ENCODE measurements around the gene DUSP16.

Gene DUSP16

DNA sequence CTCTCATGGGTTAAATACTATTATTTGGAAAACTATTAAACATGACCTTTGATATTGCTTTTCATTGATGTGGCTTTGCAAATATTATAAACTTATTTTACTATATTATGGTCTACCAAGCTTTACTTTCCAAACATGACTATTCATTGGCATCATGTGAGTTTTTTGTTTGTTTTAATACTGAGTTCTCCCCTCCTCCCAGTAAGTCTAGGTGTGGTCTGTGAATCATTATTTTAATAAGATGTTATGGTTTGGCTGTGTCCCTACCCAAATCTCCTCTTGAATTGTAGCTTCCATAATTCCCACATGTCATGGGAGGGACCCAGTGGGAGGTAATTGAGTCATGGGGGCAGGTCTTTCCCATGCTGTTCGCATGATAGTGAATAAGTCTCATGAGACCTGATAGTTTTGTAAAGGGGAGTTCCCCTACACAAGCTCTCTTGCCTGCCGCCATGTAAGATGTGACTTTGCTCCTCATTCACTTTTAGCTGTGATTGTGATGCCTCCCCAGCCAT is 125.8 kb downstream of the DUSP16 start:
- Histone ChIP-seq H3K9ac (ENCODE audit: low read depth, low read length, poor library complexity) (no peak overlapping the region), H3K14ac (ENCODE audit: low read length) (no peak overlapping the region), H3K27ac (replicated peaks; ENCODE audit: low read length) (no peak overlapping the region), H3K9me3 (replicated peaks in 1 of 2; ENCODE audit: control insufficient read depth in 2 of 2, insufficient read depth in 1 of 2, low read depth in 1 of 2, low read length in 2 of 2) (no peaks in the 10 kb centered on the region), H2AFZ (ENCODE audit: low read length) (no peak overlapping the region), H3K27me3 (ENCODE audit: control insufficient read depth in 3 of 3, insufficient read depth in 3 of 3, low read depth in 1 of 3, low read length in 3 of 3) (no peaks in the 10 kb centered on the region), H4K8ac (ENCODE audit: low read depth, low read length) (no peak overlapping the region), H2BK120ac (ENCODE audit: low read depth, low read length) (no peak overlapping the region), H2BK15ac (ENCODE audit: low read length) (no peak overlapping the region), H3K18ac (ENCODE audit: low read length) (no peak overlapping the region), H2BK12ac (ENCODE audit: low read length) (no peak overlapping the region), H2BK5ac (ENCODE audit: low read length) (no peak overlapping the region), H3K4me3 (ENCODE audit: low read length in 2 of 2) (no peak overlapping the region), H2AK5ac (ENCODE audit: low read depth, low read length) (no peak overlapping the region), H3K36me3 (replicated peaks in 1 of 2; ENCODE audit: control insufficient read depth in 2 of 2, insufficient read depth in 2 of 2, low read length in 2 of 2) (no peaks in the 10 kb centered on the region), H3K4me1 (ENCODE audit: control insufficient read depth in 2 of 2, insufficient read depth in 1 of 2, low read depth in 1 of 2, low read length in 2 of 2) (no peaks in the 10 kb centered on the region), H3K79me1 (ENCODE audit: low read depth, low read length) (no peaks in the 10 kb centered on the region), H3K4ac (ENCODE audit: low read length) (no peak overlapping the region), H3K4me2 (ENCODE audit: insufficient read depth, low read length, poor library complexity, severe bottlenecking) (no peak overlapping the region), H3K23ac (ENCODE audit: low read depth, low read length, poor library complexity) (no peak overlapping the region), H4K91ac (ENCODE audit: low read depth, low read length, poor library complexity) (no peak overlapping the region)
- DNase-seq (ENCODE audit: low spot score): no peak
- WGBS, 2 donors (ENCODE audit: extremely low coverage in 2 of 2, insufficient read length in 2 of 2, insufficient replicate concordance in 1 of 2): no CpG with 5 or more reads among the region's 2 CpGs

DNA sequence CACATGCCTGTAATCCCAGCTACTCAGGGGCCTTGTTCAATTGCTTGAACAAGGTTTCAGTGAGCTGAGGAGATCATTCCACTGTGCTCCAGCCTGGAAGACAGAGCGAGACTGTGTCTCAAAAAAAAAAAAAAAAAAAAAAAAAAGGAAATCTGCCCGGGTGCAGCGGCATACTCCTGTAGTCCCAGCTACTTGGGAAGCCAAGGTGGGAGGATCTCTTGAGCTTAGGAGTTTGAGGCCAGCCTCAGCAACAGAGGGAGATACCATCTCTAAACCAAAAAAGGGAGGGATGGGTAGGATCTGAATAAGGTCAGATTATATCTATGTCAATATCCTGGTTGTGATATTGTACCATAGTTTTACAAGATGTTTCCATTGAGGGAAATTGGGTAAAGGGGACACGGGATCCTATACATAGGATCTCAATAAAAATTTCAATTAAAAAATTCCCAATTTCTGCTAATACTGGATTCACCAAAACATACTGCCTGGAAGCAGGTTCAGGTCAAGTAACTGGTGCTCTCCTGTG is 129.4 kb downstream of the DUSP16 start:
- Histone ChIP-seq H3K4ac (ENCODE audit: low read length) (no peak overlapping the region), H3K4me3 (ENCODE audit: low read length in 2 of 2) (no peak overlapping the region), H3K79me1 (ENCODE audit: low read depth, low read length) (no peaks in the 10 kb centered on the region), H3K18ac (ENCODE audit: low read length) (no peak overlapping the region), H3K14ac (ENCODE audit: low read length) (no peak overlapping the region), H3K9ac (ENCODE audit: low read depth, low read length, poor library complexity) (no peak overlapping the region), H2BK5ac (ENCODE audit: low read length) (no peak overlapping the region), H3K4me1 (ENCODE audit: control insufficient read depth in 2 of 2, insufficient read depth in 1 of 2, low read depth in 1 of 2, low read length in 2 of 2) (no peaks in the 10 kb centered on the region), H4K8ac (ENCODE audit: low read depth, low read length) (no peak overlapping the region), H3K36me3 (replicated peaks in 1 of 2; ENCODE audit: control insufficient read depth in 2 of 2, insufficient read depth in 2 of 2, low read length in 2 of 2) (no peaks in the 10 kb centered on the region), H3K23ac (ENCODE audit: low read depth, low read length, poor library complexity) (no peak overlapping the region), H3K9me3 (replicated peaks in 1 of 2; ENCODE audit: control insufficient read depth in 2 of 2, insufficient read depth in 1 of 2, low read depth in 1 of 2, low read length in 2 of 2) (no peaks in the 10 kb centered on the region), H4K91ac (ENCODE audit: low read depth, low read length, poor library complexity) (no peak overlapping the region), H3K4me2 (ENCODE audit: insufficient read depth, low read length, poor library complexity, severe bottlenecking) (no peak overlapping the region), H3K27me3 (ENCODE audit: control insufficient read depth in 3 of 3, insufficient read depth in 3 of 3, low read depth in 1 of 3, low read length in 3 of 3) (no peaks in the 10 kb centered on the region), H3K27ac (replicated peaks; ENCODE audit: low read length) (no peak overlapping the region), H2BK120ac (ENCODE audit: low read depth, low read length) (no peak overlapping the region), H2BK12ac (ENCODE audit: low read length) (no peak overlapping the region), H2BK15ac (ENCODE audit: low read length) (no peak overlapping the region), H2AK5ac (ENCODE audit: low read depth, low read length) (no peak overlapping the region), H2AFZ (ENCODE audit: low read length) (no peak overlapping the region)
- DNase-seq (ENCODE audit: low spot score): no peak
- no CpG with 5 or more reads among the region's 4 CpGs for WGBS, 2 donors (ENCODE audit: extremely low coverage in 2 of 2, insufficient read length in 2 of 2, insufficient replicate concordance in 1 of 2)

DNA sequence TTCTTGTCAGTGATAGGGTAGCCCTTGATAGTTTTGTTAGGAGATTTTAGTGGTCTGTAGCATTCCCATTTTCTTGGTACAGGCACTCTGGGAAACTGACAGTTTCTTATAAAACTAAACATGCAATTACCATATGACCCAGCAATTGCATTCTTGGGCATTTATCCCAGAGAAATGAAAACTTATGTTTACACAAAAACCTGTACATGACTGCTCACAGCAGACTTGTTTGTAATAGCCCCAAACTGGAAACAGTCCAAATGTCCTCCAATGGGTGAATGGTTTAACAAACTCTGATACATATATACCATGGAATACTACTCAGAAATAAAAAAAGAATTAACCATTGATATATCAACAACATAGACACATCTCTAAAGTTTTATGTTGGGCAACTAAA is 130.3 kb downstream of the DUSP16 start:
- no peaks in the 10 kb centered on the region for H3K27me3 ChIP-seq (ENCODE audit: control insufficient read depth in 3 of 3, insufficient read depth in 3 of 3, low read depth in 1 of 3, low read length in 3 of 3)
- H3K18ac ChIP-seq (ENCODE audit: low read length): no peak overlapping the region
- no peak overlapping the region for H2BK5ac ChIP-seq (ENCODE audit: low read length)
- H4K8ac ChIP-seq (ENCODE audit: low read depth, low read length): no peak overlapping the region
- no peaks in the 10 kb centered on the region for H3K9me3 ChIP-seq (replicated peaks in 1 of 2; ENCODE audit: control insufficient read depth in 2 of 2, insufficient read depth in 1 of 2, low read depth in 1 of 2, low read length in 2 of 2)
- no peaks in the 10 kb centered on the region for H3K4me1 ChIP-seq (ENCODE audit: control insufficient read depth in 2 of 2, insufficient read depth in 1 of 2, low read depth in 1 of 2, low read length in 2 of 2)
- H3K4me2 ChIP-seq (ENCODE audit: insufficient read depth, low read length, poor library complexity, severe bottlenecking): no peak overlapping the region
- no peak overlapping the region for H2AFZ ChIP-seq (ENCODE audit: low read length)
- H3K4ac ChIP-seq (ENCODE audit: low read length): no peak overlapping the region
- no peak overlapping the region for H3K14ac ChIP-seq (ENCODE audit: low read length)
- DNase-seq (ENCODE audit: low spot score): no peak
- H3K9ac ChIP-seq (ENCODE audit: low read depth, low read length, poor library complexity): no peak overlapping the region
- H2BK120ac ChIP-seq (ENCODE audit: low read depth, low read length): no peak overlapping the region
- no peak overlapping the region for H2BK12ac ChIP-seq (ENCODE audit: low read length)
- no peak overlapping the region for H3K4me3 ChIP-seq (ENCODE audit: low read length in 2 of 2)
- no peak overlapping the region for H3K23ac ChIP-seq (ENCODE audit: low read depth, low read length, poor library complexity)
- H2AK5ac ChIP-seq (ENCODE audit: low read depth, low read length): no peak overlapping the region
- no peak overlapping the region for H3K27ac ChIP-seq (replicated peaks; ENCODE audit: low read length)
- H2BK15ac ChIP-seq (ENCODE audit: low read length): no peak overlapping the region
- no peaks in the 10 kb centered on the region for H3K79me1 ChIP-seq (ENCODE audit: low read depth, low read length)
- H3K36me3 ChIP-seq (replicated peaks in 1 of 2; ENCODE audit: control insufficient read depth in 2 of 2, insufficient read depth in 2 of 2, low read length in 2 of 2): no peaks in the 10 kb centered on the region
- H4K91ac ChIP-seq (ENCODE audit: low read depth, low read length, poor library complexity): no peak overlapping the region

DNA sequence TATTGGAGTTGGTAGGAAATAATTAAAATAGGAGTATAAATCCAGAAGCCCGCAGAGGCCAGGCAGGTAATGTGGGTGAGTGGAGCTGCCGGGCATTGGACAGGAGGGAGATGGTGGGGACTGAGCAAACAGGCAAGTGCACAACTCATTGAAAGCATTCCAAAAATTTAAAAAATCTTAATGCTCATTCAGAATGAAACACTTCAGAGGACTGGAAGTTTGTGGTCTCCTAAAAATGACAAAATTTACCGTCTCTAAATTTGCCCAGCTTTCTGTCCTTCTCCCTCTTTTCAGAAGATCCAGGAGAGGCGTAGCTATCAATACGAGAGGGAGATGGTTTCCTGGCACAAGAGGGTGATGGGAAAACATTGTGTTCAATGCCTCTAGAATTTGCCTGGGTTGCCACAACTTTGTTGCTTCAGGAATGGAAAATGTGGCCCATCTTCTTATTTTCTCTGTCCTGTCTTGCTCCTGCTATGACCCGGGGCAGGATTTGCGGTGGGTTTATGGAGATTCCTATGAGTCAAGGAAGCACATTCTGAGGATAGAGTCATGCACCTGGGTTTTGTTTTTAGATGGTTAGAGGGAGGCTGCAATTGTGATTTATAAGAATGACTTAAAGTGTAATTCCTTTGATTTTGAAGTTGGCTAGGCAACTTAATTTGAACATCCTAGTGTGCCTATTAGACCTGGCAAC is 133.6 kb downstream of the DUSP16 start:
- no peak overlapping the region for H2BK5ac ChIP-seq (ENCODE audit: low read length)

More for the DNA sequence above, 133.6 kb downstream of the DUSP16 start:
- Histone ChIP-seq H3K18ac (ENCODE audit: low read length) (no peak overlapping the region), H3K4me3 (ENCODE audit: low read length in 2 of 2) (no peak overlapping the region), H3K79me1 (ENCODE audit: low read depth, low read length) (peaks cover 2% of the 10 kb centered on the region), H2BK120ac (ENCODE audit: low read depth, low read length) (no peak overlapping the region), H2BK12ac (ENCODE audit: low read length) (no peak overlapping the region), H3K9ac (ENCODE audit: low read depth, low read length, poor library complexity) (no peak overlapping the region), H2AFZ (ENCODE audit: low read length) (no peak overlapping the region), H3K4ac (ENCODE audit: low read length) (no peak overlapping the region), H3K14ac (ENCODE audit: low read length) (no peak overlapping the region), H3K36me3 (replicated peaks in 1 of 2; ENCODE audit: control insufficient read depth in 2 of 2, insufficient read depth in 2 of 2, low read length in 2 of 2) (no peaks in the 10 kb centered on the region), H3K9me3 (replicated peaks in 1 of 2; ENCODE audit: control insufficient read depth in 2 of 2, insufficient read depth in 1 of 2, low read depth in 1 of 2, low read length in 2 of 2) (peaks cover 5% of the 10 kb centered on the region in 2 donors), H3K27ac (replicated peaks; ENCODE audit: low read length) (no peak overlapping the region), H3K4me2 (ENCODE audit: insufficient read depth, low read length, poor library complexity, severe bottlenecking) (no peak overlapping the region), H3K4me1 (ENCODE audit: control insufficient read depth in 2 of 2, insufficient read depth in 1 of 2, low read depth in 1 of 2, low read length in 2 of 2) (no peaks in the 10 kb centered on the region), H3K23ac (ENCODE audit: low read depth, low read length, poor library complexity) (no peak overlapping the region), H4K8ac (ENCODE audit: low read depth, low read length) (no peak overlapping the region), H4K91ac (ENCODE audit: low read depth, low read length, poor library complexity) (no peak overlapping the region), H2AK5ac (ENCODE audit: low read depth, low read length) (no peak overlapping the region), H2BK15ac (ENCODE audit: low read length) (no peak overlapping the region), H3K27me3 (ENCODE audit: control insufficient read depth in 3 of 3, insufficient read depth in 3 of 3, low read depth in 1 of 3, low read length in 3 of 3) (no peaks in the 10 kb centered on the region)
- no peak for DNase-seq (ENCODE audit: low spot score)
- WGBS, 2 donors (ENCODE audit: extremely low coverage in 2 of 2, insufficient read length in 2 of 2, insufficient replicate concordance in 1 of 2): no CpG with 5 or more reads among the region's 7 CpGs
